ENCODE data around the gene TSPOAP1.

DNA sequence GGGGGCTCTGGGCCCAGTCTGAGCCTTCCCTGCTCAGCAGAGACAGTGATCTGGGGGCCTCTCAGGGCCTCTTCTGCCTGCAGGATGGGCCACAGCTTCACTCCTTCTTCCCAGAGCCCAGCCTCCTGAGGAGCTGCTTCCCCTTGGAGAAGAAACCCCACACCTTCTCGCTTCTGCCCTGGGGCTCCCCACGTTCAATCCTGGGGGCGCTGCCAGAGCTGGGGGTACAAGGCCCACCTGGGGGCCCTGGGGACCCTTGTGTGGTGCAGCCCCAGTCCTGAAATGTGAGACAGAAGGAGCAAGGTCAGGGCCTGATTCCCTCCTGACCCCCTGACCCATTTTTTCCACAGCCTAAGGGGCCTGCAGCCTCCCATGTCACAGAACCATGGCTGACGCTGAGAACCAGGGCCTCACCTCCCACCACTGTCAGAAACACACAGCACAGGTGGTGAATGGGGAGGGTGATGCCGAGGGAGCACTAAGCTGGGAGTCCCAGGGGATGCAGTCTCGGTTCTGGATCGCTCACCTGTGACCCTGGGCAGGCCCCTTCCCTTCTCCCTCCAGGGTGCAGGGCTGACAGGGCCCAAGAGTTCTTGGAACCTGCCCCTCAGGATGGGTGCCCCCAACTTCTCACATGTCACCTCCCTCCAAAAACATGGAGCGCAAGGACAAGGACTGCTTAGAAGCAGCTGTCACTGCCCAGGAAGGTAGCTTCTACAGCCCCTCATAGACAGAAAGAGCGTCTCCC is 26.2 kb downstream of the TSPOAP1 start:
- TF ChIP-seq POLR2A (IDR thresholded peaks at IDR 0.05; ENCODE audit: extremely low read depth, insufficient read length) (no peak), MYC (IDR thresholded peaks at IDR 0.05; ENCODE audit: low read depth, low read length) (no peak)
- TF ChIP-seq, protein P1, sequence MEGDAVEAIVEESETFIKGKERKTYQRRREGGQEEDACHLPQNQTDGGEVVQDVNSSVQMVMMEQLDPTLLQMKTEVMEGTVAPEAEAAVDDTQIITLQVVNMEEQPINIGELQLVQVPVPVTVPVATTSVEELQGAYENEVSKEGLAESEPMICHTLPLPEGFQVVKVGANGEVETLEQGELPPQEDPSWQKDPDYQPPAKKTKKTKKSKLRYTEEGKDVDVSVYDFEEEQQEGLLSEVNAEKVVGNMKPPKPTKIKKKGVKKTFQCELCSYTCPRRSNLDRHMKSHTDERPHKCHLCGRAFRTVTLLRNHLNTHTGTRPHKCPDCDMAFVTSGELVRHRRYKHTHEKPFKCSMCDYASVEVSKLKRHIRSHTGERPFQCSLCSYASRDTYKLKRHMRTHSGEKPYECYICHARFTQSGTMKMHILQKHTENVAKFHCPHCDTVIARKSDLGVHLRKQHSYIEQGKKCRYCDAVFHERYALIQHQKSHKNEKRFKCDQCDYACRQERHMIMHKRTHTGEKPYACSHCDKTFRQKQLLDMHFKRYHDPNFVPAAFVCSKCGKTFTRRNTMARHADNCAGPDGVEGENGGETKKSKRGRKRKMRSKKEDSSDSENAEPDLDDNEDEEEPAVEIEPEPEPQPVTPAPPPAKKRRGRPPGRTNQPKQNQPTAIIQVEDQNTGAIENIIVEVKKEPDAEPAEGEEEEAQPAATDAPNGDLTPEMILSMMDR (IDR thresholded peaks at IDR 0.05; ENCODE audit: low read depth, low read length), result no peak
- TF ChIP-seq, protein P2, sequence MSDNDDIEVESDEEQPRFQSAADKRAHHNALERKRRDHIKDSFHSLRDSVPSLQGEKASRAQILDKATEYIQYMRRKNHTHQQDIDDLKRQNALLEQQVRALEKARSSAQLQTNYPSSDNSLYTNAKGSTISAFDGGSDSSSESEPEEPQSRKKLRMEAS (IDR thresholded peaks at IDR 0.05; ENCODE audit: low read depth, low read length), result no peak
